ENCODE measurements around the gene MAN1A1. TPM values are rescaled to one million over a fixed set of nuclear protein-coding genes. Genes with fewer than 3 reads are reported as not detected.

Gene MAN1A1
- total and polyA plus RNA-seq, 2 of the 4 experiments (the other 2 are of a cell fraction): 5.9 to 6.4 TPM

DNA sequence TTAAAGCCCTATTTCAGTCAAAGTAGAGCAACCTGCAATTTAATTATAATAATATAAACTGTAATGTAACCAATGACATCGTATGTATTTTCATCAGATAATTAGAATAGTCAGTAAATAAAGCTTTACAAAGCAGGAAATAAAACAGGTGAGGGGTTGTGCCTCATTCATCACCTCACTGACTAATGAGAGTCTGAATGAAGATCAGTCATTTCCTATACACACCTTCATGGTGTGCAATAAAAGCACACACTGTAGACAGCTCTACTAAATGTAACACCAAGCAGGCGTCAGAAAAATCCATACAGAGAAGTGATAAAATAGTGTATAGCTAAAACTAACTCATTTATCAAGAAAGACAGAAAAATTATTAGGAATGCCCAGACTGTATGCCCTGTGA is 105.9 kb downstream of the MAN1A1 start:
- Histone ChIP-seq H2BK120ac (ENCODE audit: low read depth, low read length) (no peak overlapping the region), H4K8ac (ENCODE audit: low read depth in 2 of 2, low read length in 2 of 2) (no peak overlapping the region), H3K4me3 (ENCODE audit: insufficient read depth, low read depth, low read length) (no peak overlapping the region), H2AK9ac (replicated peaks; ENCODE audit: low read depth, low read length, poor library complexity) (no peak overlapping the region), H3K9me3 (ENCODE audit: control insufficient read depth, insufficient read depth, low read length) (no peaks in the 10 kb centered on the region), H4K5ac (ENCODE audit: low read depth, low read length) (no peak overlapping the region), H4K91ac (ENCODE audit: insufficient read depth, low read depth, low read length) (no peak overlapping the region), H3K27ac (ENCODE audit: insufficient read depth, low read length) (no peak overlapping the region), H3K9me1 (ENCODE audit: insufficient read depth, low read length) (no peaks in the 10 kb centered on the region), H3K36me3 (ENCODE audit: control insufficient read depth, insufficient read depth, low read length) (peaks cover 3% of the 10 kb centered on the region; the same call in 1 of the 2 replicates), H3K23ac (ENCODE audit: low read depth, low read length) (no peak overlapping the region), H3K14ac (replicated peaks; ENCODE audit: low read depth, low read length) (no peak overlapping the region), H2AK5ac (ENCODE audit: low read depth, low read length) (no peak overlapping the region), H3K56ac (ENCODE audit: extremely low read depth, insufficient read depth, low read length) (no peak overlapping the region), H2AFZ (replicated peaks; ENCODE audit: low read length, poor library complexity) (no peak overlapping the region), H3K79me1 (ENCODE audit: low read depth in 1 of 2, low read length in 2 of 2) (no peaks in the 10 kb centered on the region), H3K9ac (ENCODE audit: low read depth, low read length) (no peak overlapping the region), H2BK20ac (ENCODE audit: low read depth, low read length) (no peak overlapping the region), H3K4ac (ENCODE audit: low read depth, low read length) (no peak overlapping the region), H3K4me1 (ENCODE audit: control insufficient read depth, insufficient read depth, low read length) (peaks cover 4% of the 10 kb centered on the region; the same call in 1 of the 2 replicates), H3K4me2 (ENCODE audit: low read depth, low read length) (no peak overlapping the region), H3K27me3 (ENCODE audit: control insufficient read depth, insufficient read depth, low read length) (no peaks in the 10 kb centered on the region), H3K18ac (ENCODE audit: low read depth, low read length) (no peak overlapping the region), H2BK15ac (ENCODE audit: low read depth, low read length) (no peak overlapping the region), H2BK5ac (ENCODE audit: low read depth, low read length, poor library complexity, severe bottlenecking) (no peak overlapping the region), H4K20me1 (ENCODE audit: insufficient read depth, low read length) (no peaks in the 10 kb centered on the region)
- intact Hi-C loops (cut with micrococcal nuclease) (no loop called here), dilution Hi-C loops (cut with HindIII; ENCODE audit: low sequenced_read_pairs, unreplicated experiment) (no loop called here), in situ Hi-C loops (cut with MboI; ENCODE audit: low sequenced_read_pairs) (no loop called here)
- BruUV-seq (replicated peaks): no TSS peak
- no peak for DNase-seq
- no peak for ATAC-seq (ENCODE audit: low read depth)
- no CpG with 5 or more reads among the region's 2 CpGs for whole genome bisulfite sequencing, 2 experiments (ENCODE audit: extremely low coverage in 2 of 2, insufficient read length in 1 of 2)
- no peak for TF ChIP-seq FOS (IDR thresholded peaks at IDR 0.05; ENCODE audit: low read depth, low read length)
- TF ChIP-seq RCOR1 (IDR thresholded peaks at IDR 0.05; ENCODE audit: insufficient replicate concordance, low read length): no peak
- TF ChIP-seq BHLHE40 (IDR thresholded peaks at IDR 0.05; ENCODE audit: low read depth, low read length): no peak
- TF ChIP-seq NFE2L2 (IDR thresholded peaks at IDR 0.05; ENCODE audit: low read depth, low read length): no peak
- no peak for TF ChIP-seq CEBPB (IDR thresholded peaks at IDR 0.05; ENCODE audit: low read depth, low read length)
- no peak for TF ChIP-seq CHD1 (IDR thresholded peaks at IDR 0.05; ENCODE audit: low read depth, low read length)
- no peak for TF ChIP-seq MAFK (IDR thresholded peaks at IDR 0.05; ENCODE audit: low read depth, low read length)
- TF ChIP-seq SMC3 (IDR thresholded peaks at IDR 0.05; ENCODE audit: low read depth, low read length): no peak
- TF ChIP-seq POLR2A (IDR thresholded peaks at IDR 0.05; ENCODE audit: low read depth, low read length): no peak
- no peak for TF ChIP-seq RAD21 (IDR thresholded peaks at IDR 0.05; ENCODE audit: low read length)
- TF ChIP-seq MXI1 (IDR thresholded peaks at IDR 0.05; ENCODE audit: borderline replicate concordance, low read depth, low read length): no peak
- TF ChIP-seq, protein P1, sequence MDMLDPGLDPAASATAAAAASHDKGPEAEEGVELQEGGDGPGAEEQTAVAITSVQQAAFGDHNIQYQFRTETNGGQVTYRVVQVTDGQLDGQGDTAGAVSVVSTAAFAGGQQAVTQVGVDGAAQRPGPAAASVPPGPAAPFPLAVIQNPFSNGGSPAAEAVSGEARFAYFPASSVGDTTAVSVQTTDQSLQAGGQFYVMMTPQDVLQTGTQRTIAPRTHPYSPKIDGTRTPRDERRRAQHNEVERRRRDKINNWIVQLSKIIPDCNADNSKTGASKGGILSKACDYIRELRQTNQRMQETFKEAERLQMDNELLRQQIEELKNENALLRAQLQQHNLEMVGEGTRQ (IDR thresholded peaks at IDR 0.05; ENCODE audit: low read depth, low read length): no peak
- no peak for TF ChIP-seq MAZ (IDR thresholded peaks at IDR 0.05; ENCODE audit: borderline replicate concordance, low read depth, low read length)
- TF ChIP-seq, protein P2, sequence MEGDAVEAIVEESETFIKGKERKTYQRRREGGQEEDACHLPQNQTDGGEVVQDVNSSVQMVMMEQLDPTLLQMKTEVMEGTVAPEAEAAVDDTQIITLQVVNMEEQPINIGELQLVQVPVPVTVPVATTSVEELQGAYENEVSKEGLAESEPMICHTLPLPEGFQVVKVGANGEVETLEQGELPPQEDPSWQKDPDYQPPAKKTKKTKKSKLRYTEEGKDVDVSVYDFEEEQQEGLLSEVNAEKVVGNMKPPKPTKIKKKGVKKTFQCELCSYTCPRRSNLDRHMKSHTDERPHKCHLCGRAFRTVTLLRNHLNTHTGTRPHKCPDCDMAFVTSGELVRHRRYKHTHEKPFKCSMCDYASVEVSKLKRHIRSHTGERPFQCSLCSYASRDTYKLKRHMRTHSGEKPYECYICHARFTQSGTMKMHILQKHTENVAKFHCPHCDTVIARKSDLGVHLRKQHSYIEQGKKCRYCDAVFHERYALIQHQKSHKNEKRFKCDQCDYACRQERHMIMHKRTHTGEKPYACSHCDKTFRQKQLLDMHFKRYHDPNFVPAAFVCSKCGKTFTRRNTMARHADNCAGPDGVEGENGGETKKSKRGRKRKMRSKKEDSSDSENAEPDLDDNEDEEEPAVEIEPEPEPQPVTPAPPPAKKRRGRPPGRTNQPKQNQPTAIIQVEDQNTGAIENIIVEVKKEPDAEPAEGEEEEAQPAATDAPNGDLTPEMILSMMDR (conservative IDR thresholded peaks at IDR 0.05; ENCODE audit: low read depth, low read length): no peak
- no peak for TF ChIP-seq RFX5 (IDR thresholded peaks at IDR 0.05; ENCODE audit: low read depth, low read length)
- TF ChIP-seq, protein P3, sequence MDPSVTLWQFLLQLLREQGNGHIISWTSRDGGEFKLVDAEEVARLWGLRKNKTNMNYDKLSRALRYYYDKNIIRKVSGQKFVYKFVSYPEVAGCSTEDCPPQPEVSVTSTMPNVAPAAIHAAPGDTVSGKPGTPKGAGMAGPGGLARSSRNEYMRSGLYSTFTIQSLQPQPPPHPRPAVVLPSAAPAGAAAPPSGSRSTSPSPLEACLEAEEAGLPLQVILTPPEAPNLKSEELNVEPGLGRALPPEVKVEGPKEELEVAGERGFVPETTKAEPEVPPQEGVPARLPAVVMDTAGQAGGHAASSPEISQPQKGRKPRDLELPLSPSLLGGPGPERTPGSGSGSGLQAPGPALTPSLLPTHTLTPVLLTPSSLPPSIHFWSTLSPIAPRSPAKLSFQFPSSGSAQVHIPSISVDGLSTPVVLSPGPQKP (IDR thresholded peaks at IDR 0.05; ENCODE audit: borderline replicate concordance, low read depth, low read length): no peak
- CTCF ChIA-PET: no interaction called here
- POLR2A ChIA-PET (ENCODE audit: unreplicated experiment): no interaction called here
